GM21528 (cell line): ENCODE data around the gene FBXW5.

Experiments
- ATAC-seq: cut with Tn5 transposase; IDR thresholded peaks from one replicate; pipeline ENCODE4 v1.9.1; 2021; ENCODE audit warnings: mild to moderate bottlenecking, moderate library complexity; ENCODE audit not compliant: unreplicated experiment, low FRiP score

FBXW5 gene

DNA sequence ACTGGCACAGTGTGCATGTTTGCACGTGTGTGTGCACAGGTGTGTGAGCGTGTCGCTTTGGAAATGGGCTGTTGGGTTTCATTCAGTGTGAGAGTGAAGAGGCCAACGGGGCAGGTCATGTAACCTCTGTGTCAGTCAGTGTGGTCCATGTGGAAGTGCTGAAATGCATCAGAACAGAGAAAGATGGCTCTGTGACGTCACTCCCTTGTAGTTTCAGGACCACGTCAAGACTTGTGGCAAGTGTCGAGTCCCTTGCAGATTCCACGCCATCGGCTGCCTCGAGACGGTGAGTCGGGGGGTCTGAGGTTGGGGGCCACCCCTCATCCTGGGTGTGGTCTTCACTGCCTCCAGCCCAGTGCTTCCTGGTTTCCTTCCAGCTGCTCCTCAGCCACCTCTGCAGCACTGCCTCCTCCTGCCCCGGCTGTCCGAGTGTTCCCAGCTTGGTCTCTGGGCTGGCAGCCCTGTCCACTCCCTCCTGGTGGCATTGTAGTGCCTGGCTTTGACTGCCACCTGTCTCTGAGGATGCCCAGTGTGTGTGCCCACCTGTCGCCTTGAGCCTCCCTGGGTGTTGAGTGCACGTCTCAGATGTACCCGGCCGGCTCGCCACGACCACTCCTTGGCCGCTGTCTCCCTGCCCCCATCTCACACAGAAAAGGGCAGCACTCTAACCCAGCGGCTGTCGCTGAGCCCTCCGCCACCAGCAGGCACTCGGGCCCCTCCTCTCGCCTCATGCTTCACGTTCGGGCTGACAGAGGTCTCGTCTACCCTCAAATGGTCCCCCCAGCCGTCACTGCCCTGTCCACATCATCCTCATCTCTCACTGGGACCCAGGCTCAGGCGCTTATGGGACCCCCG lies 28.0 kb downstream of the FBXW5 start:
- no peak for ATAC-seq

DNA sequence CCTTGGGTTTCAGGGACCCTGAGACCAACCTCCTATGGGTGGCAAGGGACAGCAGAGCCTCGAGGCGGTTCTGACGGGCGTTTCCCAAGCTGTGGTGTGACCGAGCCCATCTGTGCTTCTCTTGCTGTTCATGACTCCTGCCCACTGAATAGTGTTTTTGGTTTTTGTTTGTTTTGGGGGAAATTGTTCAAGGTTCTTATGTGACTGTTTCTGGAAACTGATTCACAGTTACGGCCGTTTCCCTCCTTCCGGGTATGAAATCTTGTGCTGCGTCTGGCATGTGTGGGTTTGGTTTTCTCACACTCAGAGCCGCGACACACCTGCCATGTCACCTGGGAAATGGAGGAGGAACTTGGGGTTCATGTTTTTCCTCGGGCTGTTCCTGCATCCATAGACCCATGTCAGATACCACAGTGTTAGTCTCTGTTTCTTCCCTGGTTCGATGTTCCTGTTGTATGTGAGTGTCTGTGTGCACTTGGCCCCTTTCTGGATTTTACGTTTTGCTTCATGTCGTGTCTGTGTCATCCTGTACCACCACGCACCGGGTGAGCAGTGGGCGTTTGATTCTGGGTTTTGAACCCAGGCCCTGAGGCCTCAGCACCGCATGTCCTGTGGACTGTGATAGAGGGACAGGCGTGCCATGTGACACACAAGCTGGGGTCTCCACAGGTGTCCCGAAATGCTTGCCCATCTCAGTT lies 28.8 kb downstream of the FBXW5 start:
- ATAC-seq = no peak

DNA sequence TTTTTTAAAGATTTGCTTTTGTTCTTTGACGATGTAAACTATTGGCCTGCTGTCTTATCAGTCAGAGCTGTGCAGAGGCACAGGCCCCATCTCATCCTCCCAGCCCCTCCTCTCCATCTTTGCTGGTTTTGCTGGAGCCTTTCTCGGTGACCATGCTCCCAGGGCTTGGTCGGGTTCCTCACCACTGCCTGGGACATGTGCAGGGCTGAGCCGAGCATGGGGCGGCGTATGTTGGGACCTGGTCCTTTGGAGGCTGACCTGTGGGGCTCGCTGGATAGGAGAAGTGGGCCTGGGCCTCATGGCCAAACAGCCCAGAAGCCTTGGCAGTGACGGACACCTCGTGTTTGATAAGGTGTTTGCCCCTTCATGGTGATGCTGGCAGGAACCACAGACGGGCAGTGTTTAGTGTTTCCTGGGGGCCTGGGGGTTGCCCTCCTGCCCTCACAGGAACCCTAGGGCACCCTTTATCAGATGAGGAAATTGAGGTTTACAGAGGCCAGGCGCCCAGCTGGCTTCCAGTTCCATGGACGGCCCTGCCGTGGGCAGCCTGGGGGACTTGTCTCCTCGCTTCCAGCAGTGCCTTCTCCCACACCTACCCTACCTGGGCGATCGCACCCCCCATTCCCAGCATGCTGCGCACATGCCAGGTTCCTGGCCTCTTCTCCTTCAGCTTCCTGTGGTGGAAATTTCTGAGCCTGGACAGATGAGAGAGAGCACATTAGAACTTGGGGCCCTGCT lies 30.7 kb downstream of the FBXW5 start:
- no peak for ATAC-seq

DNA sequence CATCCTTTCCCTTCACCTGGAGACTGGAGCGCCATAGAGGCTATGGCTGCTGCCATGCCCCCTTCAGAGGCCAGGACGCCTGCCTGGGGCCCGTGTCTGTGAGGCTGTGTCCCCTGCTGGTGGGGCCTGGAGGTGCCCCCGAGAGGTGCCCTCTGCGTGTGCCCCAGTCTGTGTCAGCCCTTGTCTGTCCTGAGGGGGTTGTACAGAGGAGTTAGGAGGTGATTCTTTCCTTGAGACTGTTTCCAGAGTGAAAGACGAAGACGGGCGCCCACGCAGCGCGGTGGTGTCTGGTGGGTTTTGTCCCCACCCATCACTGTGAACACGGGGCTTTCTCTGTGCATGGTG lies 33.7 kb downstream of the FBXW5 start:
- ATAC-seq = no peak

DNA sequence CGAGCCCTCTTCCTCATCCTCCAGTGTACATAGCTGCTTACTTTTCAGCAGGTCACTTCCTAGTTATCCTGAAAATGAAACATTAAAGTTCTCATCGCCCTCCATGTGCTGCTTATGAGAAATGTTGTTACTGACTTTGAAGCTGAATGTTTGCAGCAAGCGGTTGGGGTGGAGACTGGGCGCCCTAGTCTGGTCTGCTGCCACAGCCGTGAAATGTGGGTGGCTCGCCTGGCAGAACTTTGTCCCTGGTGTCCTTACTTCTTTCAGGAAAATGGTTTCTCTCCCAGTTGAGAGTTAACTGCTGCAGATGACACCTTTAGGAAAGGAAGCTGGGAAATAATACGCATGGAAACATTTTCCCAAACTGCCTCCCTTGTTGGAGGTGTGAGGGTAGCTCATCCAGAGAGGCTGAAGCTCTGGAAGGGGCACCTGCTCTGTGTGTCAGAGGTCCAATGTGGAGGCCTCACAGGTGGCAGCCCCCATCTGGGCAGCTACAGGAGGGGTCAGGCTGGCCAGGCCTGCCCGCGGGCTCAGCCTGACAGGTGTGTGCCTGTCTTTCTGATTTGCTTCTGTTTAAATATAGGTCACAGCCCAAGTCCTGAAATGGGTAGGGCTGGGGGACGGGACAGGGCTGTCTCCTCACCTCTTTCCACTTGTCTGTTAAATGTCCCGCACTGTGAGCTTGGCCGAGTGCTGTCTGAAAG lies 34.2 kb downstream of the FBXW5 start:
- no peak for ATAC-seq

DNA sequence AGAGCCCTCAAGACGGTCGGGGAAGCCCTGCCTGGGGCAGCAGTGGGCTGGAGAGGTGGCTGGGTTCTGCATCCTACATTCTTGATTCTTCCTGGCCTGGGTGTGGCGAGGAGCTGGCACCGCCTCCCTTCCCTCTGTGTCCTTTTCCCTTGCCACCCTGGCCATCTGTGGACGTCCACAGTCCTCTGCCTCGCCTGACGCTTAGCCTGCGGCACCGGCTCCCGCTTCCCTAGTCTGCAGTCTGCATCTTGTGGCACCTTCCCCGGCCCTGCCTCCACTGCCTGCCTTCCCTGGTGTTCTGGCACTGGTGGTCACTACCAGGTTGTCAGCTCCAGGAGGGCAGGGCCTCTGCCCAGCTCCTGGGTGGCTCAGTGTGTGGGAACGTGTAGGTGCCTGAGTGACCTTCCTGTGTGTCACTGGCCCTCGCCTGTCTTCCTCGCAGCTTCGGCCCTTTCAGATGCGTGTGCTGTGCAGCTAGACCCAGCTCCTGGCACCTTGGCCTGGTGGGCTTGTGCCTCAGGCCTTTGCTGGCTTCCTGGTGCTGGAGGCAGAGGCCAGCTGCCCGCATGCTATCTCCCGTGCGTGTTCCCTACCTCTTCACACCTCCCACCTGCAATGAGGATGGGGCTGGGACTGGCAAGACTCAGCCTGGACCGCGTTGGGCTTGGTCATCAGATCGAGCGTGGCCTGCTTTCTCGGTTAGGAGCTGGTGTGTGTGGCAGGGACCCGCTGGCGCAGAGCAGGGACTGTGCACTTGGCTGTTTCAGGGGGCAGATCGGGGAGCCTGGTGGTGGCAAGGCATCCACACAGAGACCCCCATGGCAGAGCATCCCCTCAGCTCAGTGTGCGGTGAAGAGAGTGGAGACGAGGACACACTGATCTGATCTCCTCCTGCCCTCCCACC lies 37.3 kb downstream of the FBXW5 start:
- ATAC-seq = no peak

DNA sequence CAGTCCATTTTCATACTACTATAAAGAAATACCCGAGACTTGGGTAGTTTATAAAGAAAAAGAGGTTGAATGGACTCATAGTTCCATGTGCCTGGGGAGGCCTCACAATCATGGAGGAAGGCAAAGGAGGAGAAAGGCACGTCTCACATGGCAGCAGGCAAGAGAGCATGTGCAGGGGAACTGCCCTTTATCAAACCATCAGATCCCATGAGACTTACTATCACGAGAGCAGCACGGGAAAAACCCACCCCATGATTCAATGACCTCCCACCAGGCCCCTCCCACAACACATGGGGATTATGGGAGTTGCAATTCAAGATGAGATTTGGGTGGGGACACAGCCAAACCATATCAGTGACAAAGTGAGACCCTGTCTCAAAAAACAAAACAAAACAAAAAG lies 38.3 kb downstream of the FBXW5 start:
- no peak for ATAC-seq

DNA sequence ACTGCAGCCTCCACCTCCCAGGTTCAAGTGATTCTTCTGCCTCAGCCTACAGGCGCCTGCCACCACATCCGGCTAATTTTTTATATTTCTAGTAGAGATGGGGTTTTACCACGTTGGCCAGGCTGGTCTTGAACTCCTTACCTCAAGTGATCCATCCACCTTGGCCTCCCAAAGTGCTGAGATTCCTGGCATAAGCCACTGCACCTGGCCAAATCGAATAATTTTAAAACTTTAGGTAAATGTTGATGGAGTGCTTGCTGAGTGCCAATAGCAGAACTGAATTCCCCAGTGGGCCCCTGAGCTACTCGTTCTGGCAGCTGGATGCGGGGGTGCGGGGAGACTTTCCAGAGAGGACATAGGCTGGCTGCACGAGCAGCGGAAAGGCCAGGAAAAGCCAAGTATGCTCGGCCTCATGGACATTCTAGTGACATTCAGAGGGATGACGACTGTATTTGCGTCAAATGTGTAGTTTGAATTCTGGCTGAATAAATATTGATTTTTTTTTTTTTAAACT lies 41.4 kb downstream of the FBXW5 start:
- no peak for ATAC-seq

DNA sequence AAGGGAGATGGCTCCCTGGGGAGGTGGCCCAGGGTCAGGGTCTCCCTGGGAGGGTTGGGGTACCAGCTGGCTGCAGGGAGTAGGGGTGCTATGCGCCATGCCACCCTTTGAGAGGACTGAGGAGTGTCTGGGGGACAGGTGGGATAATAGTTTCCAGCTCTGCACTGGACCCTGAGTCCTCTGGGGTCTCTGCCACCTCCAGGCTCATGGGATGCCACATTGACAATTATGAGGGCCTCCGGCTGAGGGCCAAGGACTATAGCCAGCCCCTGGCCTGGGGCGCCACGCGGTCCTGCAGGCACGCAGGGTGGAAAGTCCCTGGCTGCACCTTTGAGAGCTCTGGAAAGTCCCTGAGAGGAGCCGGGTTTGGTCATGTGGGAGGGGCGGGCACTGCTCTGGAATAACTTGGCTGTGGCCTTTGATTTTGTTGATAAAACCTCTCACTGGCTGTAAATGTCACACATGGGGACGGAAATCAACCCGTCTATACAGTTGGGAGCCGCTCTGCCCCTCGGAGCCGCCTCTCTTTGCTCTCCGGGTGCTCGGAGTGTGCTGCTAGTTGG lies 42.2 kb downstream of the FBXW5 start:
- peak; percentile 51 for ATAC-seq

DNA sequence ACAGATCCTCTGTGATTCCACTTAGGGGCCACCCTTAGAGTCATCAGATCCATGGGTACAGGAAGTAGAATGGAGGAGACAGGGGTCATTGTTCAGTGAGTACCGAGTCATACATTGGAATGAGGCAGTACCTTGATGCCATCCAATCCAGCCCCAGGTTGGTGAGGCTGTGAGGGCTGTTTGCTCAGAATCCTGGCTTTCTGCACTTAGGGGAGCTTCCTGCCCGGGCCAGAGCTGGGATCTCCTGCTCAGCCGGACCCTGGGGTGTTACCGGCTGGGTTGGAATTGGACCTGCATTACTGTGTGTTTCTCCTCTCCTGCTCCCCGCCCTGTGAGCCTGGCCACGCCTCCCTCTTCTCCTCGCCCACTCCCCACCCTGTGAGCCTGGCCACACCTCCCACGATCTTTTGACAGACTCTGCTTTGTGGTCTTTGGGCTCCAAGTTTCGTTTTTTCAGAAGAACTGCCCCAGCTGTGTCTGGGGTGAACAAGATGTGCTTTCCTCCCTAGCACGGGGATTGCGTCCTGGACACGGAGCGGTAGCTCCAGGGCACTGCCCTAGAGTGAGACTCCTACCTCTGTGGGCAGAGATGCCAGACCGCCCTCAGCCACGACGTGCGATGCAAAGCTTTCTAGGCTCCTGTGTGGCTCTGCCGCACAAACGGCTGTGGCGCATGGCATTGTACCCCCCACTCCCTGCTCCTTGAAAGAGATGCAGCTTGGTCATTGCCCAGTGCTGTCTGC lies 42.9 kb downstream of the FBXW5 start:
- peak; percentile 51 for ATAC-seq

DNA sequence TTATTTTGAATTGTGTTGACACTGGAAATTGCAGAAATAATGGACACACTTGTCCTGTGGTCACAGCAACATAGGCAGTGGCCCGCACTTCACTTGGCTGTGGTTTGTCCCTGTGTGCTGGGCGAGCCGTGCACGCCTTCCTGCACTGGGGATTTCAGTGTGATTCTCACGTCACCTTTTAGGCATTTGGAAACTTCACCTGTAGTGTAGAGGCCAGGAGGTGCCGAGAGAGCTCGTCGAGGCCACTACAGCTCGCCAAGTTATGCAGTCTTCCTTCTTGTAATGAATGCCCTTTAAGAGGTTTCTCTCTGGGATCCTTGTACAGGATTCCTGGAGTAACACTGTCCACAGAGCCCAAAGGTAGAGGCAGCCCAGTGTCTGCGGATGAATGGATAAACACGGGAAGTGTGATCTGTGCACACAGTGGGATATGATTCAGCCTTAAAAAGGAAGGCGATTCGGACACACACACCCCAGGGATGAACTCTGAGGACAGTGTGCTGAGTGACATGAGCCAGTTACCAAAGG lies 43.5 kb downstream of the FBXW5 start:
- ATAC-seq = no peak

DNA sequence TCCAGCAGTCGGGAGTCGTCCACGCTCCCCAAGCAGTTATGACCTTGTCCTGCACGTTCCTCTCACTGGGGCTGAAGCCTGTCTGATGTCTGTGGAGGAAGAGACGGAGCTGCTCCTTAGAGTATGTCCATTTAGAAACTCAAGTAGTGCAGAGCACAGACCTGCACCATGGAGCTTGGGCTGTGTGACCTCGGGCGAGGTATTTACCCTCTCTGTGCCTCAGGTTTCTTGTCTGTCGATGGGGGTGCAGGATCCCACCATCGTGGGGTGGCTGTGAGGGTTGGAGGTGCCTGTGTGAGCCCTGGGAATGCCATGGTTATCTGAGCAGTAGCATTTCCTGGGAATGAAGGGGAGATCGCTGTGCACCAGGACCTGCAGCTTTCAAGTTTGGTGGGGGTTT lies 44.0 kb downstream of the FBXW5 start:
- ATAC-seq = no peak

DNA sequence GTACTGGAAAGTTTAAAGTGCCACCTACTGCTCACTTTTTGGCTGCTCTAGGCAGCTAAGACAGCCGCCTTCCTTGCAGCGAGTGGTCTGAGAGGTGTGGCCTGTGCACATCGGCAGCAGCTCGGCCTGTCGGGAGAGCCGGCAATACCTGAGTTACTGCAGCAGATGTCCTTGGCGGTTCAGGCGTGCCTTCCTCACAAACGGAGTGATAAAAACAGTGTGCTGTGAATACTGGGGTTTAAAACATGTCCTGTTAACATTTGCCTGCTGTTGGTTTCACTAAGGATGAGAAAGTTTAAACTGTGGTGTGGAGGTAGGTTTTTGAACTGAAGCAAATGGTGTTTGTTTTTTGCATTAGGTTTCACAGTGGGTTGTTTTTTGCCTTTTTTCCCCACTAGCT lies 45.3 kb downstream of the FBXW5 start:
- ATAC-seq = peak; percentile 41

DNA sequence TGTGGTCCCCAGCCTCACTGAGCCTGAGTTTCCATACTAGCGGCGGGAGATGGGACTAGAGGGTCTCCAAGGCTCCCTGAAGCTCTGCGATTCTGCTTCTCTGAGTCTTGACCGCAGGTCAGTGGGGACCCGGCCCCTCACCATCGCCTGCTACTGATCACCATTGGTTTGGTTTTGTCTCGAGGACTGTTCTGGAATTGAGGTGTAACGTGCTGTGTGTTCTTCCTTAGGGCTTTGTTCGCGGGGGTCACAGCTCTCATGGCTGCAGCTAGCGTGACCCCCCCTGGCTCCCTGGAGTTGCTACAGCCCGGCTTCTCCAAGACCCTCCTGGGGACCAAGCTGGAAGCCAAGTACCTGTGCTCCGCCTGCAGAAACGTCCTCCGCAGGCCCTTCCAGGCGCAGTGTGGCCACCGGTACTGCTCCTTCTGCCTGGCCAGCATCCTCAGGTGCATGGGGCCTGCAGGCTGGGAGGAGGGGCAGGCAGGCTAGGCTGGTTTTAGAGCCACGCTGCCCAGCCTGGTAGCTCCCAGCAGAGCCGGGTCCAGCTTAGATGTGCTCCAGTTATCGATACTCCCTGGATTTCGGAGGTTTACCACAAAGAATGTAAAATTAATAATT lies 45.9 kb downstream of the FBXW5 start:
- ATAC-seq = no peak

DNA sequence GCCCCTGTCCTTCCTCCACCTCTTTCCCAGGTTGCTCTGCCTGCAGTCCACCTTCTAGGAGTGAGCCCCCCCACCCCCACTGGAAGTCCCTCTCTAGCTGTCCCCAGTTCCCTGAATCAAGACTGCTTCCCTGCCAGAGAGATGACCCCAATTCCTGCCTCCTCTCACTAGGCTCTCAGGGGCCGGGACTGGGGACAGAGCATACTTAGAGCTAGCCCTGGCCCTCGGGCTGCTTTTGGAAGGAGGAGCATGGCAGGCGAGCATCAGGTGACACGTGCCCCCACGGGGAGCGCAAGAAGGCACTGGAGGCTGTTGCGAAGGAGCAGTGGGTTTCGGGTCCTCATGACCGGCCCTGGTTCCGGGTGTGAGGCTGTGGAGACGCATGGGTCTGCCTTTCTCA lies 48.5 kb downstream of the FBXW5 start:
- ATAC-seq = no peak

DNA sequence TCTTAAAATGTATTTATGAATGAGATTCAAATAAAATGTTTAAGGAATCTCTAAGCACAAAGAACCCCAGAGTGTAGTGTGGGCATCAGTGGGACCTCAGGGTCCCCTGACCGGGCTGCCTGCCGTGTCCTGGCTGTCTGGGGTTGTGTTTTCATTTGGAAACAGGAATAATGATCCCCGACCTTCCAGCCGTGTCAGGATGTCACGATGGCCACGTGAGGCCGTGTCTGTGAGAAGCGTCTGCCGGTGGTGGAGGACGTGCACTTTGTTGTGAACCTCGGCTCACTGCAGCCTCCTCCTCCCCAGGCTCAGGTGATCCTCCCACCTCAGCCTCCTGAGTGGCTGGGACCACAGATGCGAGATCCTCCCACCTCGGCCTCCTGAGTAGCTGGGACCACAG lies 53.9 kb downstream of the FBXW5 start:
- no peak for ATAC-seq
